ENCODE data around the gene KIAA1755. TPM values are rescaled to one million over a fixed set of nuclear protein-coding genes. Genes with fewer than 3 reads are reported as not detected.

KIAA1755 gene
- total and polyA plus RNA-seq, 8 donors, result 1.2 to 9.4 (median 3.1) TPM; not detected in 1

- TF ChIP-seq POLR2A (IDR thresholded peaks at IDR 0.05), result no peak
- no peak for TF ChIP-seq CTCF (IDR thresholded peaks at IDR 0.05)
- no peak for TF ChIP-seq POLR2AphosphoS5 (IDR thresholded peaks at IDR 0.05)
- TF ChIP-seq EP300 (IDR thresholded peaks at IDR 0.05), result no peak
- Histone ChIP-seq H3K4me3 (no peak overlapping the region), H3K36me3 (no peaks in the 10 kb centered on the region), H3K9me3 (no peaks in the 10 kb centered on the region), H3K27me3 (peaks cover 0 to 7% (median 0%) of the 10 kb centered on the region in 3 donors), H3K4me1 (no peaks in the 10 kb centered on the region), H3K27ac (no peak overlapping the region)
- WGBS, 5 donors, result 81 to 89% (median 87%) methylated on average over 8 of the region's 8 CpGs
- DNase-seq, result no peak
- intact Hi-C loops (cut with DNase I; ENCODE audit: low total_unique reads), result no loop called here
These were observed 57.6 kb downstream of the KIAA1755 start for GRCh38 chr20:38202982-38203293.

- H3K4me1 ChIP-seq, result no peaks in the 10 kb centered on the region
- WGBS, 5 donors, result 78 to 84% (median 83%) methylated on average over 12 of the region's 12 CpGs
- peaks cover 0 to 7% (median 0%) of the 10 kb centered on the region in 3 donors for H3K27me3 ChIP-seq
- TF ChIP-seq EP300 (IDR thresholded peaks at IDR 0.05) (no peak), POLR2A (IDR thresholded peaks at IDR 0.05) (no peak), POLR2AphosphoS5 (IDR thresholded peaks at IDR 0.05) (no peak), CTCF (IDR thresholded peaks at IDR 0.05) (no peak)
- no peak for DNase-seq
- no peak overlapping the region for H3K27ac ChIP-seq
- intact Hi-C loops (cut with DNase I; ENCODE audit: low total_unique reads), result no loop called here
- no peaks in the 10 kb centered on the region for H3K36me3 ChIP-seq
- no peaks in the 10 kb centered on the region for H3K9me3 ChIP-seq
- no peak overlapping the region for H3K4me3 ChIP-seq
These were observed 58.2 kb downstream of the KIAA1755 start for GRCh38 chr20:38202153-38202981.

GRCh38 chr20:38201356-38201755 lies 59.2 kb downstream of the KIAA1755 start:
- no peak for DNase-seq

GRCh38 chr20:38200646-38201045 lies 59.9 kb downstream of the KIAA1755 start:
- H3K9me3 ChIP-seq, result no peaks in the 10 kb centered on the region
- no peak overlapping the region for H3K27ac ChIP-seq
- H3K4me3 ChIP-seq, result no peak overlapping the region
- H3K36me3 ChIP-seq, result no peaks in the 10 kb centered on the region
- no peak for DNase-seq
- peaks cover 0 to 10% (median 3%) of the 10 kb centered on the region in 4 donors for H3K4me1 ChIP-seq
- TF ChIP-seq EP300 (IDR thresholded peaks at IDR 0.05) (no peak), POLR2A (IDR thresholded peaks at IDR 0.05) (no peak), POLR2AphosphoS5 (IDR thresholded peaks at IDR 0.05) (no peak), CTCF (IDR thresholded peaks at IDR 0.05) (no peak)
- H3K27me3 ChIP-seq, result peaks cover 0 to 7% (median 0%) of the 10 kb centered on the region in 3 donors
- 63 to 89% (median 69%) methylated on average over 2 to 3 of the region's 3 CpGs for WGBS, 5 donors
- intact Hi-C loops (cut with DNase I; ENCODE audit: low total_unique reads), result no loop called here

More at GRCh38 chr20:38201356-38201755, 59.2 kb downstream of the KIAA1755 start:
- Histone ChIP-seq H3K27ac (no peak overlapping the region), H3K36me3 (no peaks in the 10 kb centered on the region), H3K4me3 (no peak overlapping the region), H3K4me1 (peaks cover 0 to 3% (median 1%) of the 10 kb centered on the region in 4 donors), H3K9me3 (no peaks in the 10 kb centered on the region), H3K27me3 (peaks cover 0 to 7% (median 0%) of the 10 kb centered on the region in 3 donors)
- TF ChIP-seq EP300 (IDR thresholded peaks at IDR 0.05), result no peak
- TF ChIP-seq POLR2AphosphoS5 (IDR thresholded peaks at IDR 0.05), result no peak
- TF ChIP-seq CTCF (IDR thresholded peaks at IDR 0.05), result no peak
- no peak for TF ChIP-seq POLR2A (IDR thresholded peaks at IDR 0.05)
- intact Hi-C loops (cut with DNase I; ENCODE audit: low total_unique reads), result no loop called here
- 70 to 84% (median 75%) methylated on average over 4 to 6 of the region's 6 CpGs for WGBS, 5 donors
